GM19240 (cell line): ENCODE results near the gene RASL12.
A peak's percentile ranks its signal among the peaks of the same experiment; 100 is the strongest.
"Not testable (repeated sequence)": the region's sequence is repeated elsewhere in the genome, so short reads cannot be mapped to it uniquely, and the experiment has no call there.

ENCODE experiments used
- DNase-seq: peaks from one replicate; pipeline ENCODE4 v3.0.0; 2011; ENCODE audit warnings: low spot score; ENCODE audit not compliant: insufficient read length

RASL12 gene

DNA sequence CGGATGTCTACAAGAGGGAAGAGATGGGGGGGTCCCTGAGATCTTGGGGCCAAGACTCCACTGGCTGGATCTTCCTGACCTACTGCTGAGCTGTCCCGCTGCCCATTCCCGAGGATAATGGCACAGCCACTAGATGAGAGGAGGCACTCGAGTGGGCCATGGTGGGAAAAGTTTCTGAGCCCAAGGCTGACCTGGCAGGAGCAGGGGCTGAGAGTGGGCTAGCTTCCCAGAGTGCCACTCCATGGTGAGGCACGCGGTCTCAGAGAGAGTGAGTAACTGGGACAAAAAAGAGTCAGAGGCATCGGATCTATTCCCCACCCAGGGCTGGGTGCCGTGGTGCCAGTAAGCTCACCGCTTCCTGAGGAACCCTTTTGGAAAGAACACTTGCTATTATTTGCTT, 11.7 kb downstream of the RASL12 start:
- DNase-seq = no peak

DNA sequence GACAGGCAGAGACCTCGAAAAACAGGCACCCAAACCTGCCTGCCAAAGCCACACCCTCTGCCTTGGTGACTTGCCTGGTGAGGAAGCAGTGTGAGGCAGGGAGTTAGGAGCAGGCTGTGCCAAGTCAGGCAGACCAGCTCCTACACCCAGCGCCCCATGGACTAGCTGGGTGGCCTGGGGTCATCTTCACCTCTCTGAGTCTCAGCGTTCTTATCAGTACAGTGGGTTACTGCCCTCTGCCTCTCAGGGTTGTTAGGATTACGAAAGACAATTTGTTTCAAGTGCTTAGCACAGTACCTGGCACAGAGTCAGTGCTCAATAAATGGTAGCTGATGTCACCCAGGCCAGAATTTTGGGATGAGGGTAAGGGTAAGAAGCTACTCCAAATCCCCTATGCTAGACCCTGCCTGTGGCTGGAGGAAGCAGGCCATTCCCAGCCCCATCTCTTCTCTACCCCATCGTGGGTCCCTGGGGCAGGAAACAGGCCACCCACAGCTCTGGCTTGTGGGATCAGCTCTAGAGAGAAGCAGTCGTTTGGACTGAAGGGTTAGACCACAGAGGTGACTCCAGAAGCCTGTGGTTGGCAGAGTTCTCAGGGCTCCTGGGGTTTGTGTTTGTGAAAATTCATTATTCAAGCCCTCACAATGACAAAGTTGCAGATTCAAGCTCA, 12.5 kb downstream of the RASL12 start:
- no peak for DNase-seq

DNA sequence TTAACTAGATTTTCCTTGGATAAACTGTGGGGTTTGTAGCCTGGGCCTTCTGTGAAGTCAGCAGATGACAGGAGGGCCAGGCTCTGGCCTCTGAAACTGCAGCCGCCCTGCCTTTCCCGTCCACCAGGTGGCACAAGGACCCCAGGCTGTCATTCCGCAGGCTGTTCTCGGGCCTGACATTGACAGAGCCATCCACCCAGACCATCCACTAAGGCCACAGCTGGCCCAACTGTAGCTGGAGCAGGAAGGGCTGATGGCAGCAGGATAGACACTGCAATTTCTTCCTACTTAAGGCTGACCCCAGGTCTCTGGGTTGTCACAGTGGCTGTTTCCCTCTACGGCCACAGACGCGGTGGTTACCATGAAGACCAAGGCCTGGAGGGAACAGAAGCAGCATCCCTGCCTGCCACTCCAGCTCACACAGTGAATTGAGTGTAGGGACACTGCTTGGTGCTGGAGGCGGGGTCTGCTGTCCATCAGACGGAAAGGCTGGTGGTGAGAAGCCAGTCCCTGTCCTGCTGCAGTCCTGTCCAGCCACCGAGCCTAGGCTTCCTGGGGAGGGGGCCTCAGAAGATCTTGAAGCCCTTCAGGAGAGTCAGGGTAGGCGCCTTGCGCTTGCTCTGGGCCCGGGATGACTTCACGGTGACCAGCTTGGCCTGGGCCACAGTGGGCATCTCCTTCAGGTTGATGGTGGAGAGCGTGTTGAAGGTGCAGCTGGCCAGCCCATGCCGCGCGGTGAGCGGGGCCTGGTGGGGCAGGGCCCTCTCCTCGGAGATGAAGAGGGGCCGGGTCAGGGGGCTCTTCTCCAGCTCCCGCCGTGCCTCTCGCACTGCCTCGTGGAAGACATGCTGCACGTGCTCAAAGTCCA, 13.2 kb downstream of the RASL12 start:
- peak; percentile 76 for DNase-seq

DNA sequence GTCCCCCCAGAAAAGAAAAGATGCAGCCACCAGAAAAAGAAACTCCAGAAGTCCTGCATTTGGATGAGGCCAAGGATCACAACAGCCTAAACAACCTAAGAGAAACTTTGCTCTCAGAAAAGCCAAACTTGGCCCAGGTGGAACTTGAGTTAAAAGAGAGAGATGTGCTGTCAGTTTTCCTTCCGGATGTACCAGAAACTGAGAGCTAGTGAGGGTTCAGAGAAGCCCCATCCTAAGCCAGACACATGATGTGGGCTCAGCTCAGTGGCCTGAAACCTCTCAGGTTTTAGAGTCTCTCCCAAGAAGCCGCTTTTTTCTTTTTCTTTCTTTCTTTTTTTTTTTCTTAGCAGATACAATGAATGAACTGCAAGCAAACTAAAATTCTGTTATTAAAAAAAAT, 14.8 kb downstream of the RASL12 start:
- DNase-seq = no peak

DNA sequence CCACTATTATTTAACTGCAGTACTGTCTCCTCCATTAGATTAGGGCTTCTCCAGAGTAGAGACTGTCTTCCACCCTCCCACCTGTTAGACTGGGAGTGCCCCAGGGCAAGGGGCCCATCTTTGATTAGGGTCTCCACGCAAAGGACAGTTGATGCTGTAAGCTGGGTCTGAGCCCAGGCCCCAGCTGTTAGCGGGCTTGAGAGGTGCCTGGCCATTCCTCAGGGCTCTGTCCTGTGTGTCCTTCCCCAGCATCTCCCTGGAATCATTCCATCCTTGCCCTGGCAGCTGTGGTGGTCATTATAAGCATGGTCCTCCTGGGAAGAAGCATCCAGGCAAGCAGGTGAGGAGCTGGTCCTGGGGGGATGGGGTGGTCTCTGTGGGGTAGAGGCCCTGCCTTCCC, 16.5 kb downstream of the RASL12 start:
- DNase-seq = no peak

DNA sequence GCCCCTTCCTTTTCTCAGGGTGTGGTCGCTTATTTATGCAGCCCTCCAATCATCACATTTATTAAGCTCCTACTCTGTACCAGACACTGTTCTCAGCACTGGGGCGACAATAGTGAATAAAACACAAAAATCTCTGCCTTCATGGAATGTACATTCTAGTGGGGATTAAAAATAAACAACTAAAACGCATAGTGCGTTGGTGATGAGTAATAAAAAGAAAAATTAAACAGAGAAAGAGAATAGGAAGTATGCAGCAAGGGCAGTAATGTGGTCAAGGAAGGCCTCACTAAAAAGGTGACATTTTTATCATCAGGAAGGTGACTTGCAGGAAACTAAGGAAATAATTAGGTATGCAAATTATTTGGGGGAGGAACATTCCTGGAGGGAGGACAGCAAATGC, 17.5 kb downstream of the RASL12 start:
- no peak for DNase-seq

DNA sequence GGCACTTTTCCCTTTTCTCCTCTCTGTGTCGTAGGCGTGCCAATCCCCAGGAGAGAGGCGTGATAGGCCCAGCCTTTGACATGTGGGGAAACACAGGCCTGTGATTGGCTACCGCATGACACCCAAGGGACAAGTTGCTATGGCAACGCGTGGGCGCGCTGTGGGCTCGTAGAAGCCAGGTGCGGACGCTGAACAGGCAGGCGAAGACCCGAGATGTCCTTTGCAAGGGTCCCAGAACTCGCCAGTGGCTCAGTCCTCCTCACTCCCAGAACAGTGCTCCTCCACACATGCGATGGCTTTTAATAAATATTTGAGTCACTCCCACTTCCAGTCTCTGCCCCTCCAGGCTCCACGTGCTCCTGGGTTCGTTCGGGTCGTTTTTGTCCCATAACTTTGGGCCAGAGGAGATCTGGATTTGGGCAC, 18.4 kb downstream of the RASL12 start:
- DNase-seq = peak; percentile 98

DNA sequence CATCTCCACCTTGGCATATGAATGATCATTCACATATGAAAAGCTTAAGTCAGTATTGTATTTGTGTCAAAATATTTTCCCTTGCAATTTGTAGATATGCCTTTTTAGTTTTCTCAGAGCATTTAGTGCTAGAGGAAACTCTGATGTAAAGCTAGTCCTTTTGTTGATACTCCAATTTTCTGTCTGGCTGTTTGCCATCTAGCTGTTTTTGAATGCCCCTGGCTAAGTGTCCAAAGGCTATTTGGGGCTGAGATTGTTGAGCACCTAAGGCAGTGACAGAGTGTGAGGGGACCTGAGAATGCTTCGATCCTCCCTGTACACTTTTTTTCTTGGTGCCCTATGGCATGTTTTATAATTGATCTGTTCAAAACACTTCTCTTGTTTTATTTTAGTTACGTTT, 19.6 kb downstream of the RASL12 start:
- no peak for DNase-seq

DNA sequence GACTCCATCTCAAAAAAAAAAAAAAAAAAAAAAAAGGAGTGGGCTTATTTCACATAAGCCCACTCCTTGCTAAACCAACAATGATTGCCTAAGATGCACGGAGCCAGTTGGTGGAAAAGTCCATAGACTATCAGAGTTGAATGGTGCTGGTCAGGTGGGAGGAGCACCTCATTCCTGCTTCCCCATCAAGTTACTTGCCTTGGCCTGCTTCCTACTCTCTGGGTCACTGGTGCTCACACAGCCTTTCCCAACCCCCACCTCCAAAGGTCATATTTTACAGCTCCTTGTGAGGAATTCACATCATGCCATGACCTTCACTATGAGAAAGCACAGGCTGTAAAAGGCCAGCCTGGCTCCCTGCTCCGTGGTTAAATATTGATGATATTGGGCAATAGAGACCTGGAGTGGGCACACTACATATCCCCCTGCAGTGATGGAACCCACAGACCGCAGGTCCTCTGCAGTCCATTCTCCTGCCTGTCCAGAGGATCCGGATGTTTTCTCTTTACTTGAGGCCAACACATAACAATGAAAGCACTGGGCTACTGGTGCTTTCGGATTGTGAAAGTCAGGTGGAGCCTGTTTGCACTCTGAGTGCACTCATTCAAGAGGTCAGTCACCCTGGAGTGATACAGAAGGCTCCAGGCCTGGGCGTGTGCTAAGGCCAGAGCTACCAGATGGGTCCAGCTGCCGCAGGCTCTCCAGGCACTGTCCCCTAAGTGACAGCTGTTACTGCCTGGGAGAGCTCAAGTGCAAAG, 22.9 kb downstream of the RASL12 start, which contains the start of gene SLC51B:
TSS of gene SLC51B (plus strand) at position 664 of the 758 bp plus-strand sequence. CDS start 4,618 bp downstream, outside the sequence.
- DNase-seq = no peak

DNA sequence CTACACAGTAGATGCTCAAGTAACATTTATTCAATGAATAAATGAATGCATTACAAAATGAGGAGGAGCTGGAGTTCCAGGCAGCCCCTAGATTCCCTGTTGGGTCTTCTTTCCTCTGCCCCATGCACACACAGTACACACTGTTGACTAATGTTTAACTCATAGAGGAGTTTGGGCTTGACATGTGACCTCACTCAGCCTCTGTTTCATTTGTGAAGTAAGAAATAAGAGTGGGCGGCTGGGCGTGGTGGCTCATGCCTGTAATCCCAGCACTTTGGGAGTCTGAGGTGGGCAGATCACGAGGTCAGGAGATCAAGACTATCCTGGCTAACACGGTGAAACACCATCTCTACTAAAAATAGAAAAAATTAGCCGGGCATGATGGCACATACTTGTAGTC, 23.6 kb downstream of the RASL12 start:
- not testable (repeated sequence) for DNase-seq

DNA sequence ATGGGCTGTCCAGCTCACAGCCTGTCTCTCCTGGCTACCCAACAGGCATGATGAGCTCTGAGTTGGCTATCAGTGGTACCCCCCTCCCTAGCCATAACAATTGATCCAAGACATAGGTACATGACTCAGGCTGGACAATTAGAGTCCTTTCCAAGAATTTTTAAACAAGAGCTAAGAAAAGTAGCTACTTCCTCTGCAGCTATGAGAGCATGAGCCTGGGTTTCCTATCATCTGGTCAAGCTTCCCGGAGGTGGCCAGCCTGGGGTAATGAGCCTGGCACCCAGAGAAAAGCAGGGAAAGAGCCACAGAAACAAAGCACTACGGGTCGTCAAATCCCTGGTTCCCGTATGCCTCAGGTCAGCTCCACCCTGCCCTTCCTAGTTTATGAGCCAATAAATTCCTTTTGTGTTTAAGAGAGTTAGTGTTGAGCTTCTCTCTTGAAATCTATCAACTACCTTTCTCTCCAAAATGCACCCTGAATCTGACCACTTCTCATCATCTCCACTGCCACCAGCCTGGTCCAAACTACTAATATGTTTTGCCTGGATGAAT, 24.9 kb downstream of the RASL12 start:
- no peak for DNase-seq

DNA sequence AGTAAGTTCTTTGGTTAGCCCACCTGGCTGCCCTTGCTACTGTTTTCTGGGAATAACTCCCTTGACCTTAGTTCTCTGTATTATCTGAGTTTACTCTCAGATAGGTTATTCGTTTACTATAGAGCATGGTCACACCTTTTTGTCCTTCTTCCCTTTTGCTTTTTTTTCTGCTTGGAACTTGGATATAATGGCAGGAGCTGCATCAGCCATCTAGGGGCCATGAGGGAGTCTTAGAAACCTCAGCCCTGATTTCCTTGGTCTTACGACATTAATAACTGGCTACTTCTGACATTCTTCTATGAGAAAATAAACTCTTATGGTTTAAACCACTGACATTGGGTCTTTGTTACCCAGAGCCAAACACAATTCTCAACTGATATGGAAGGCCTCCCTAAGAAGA, 26.0 kb downstream of the RASL12 start:
- DNase-seq = no peak

DNA sequence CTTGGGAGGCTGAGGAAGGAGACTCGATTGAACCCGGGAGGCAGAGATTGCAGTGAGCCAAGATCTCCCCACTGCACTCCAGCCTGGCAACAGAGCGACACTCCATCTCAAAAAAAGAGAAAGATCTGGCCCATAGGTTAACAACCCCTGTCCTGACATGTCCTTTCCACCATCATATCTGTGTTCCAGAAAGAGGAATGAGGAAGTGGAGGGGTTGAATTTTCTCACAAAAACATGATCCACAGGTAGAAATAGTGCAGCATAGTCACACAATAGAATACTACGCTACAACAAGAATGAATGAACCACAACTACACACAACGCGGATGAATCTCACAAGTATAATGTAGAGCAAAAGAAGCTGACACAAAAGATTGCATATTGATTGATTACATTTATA, 27.3 kb downstream of the RASL12 start:
- no peak for DNase-seq

DNA sequence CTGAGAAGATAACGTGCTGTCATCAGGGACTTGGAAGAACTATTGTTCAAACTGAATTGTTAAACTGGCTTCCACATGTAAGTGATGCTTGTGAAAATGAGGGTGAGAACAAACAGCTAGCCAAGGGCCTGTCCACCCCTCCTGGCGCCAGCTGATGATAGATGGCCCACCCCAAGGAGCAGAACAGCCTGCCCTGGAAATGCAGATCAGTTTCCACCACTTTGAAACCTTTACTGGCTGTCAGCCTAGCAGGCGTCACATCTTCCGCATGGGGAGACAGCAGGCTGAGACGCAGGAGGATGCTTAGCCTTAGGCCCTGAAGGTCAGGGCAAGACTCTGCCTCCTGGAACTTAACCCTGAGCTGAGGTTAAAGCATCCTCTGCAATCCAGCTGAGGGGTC, 29.0 kb downstream of the RASL12 start:
- no peak for DNase-seq

DNA sequence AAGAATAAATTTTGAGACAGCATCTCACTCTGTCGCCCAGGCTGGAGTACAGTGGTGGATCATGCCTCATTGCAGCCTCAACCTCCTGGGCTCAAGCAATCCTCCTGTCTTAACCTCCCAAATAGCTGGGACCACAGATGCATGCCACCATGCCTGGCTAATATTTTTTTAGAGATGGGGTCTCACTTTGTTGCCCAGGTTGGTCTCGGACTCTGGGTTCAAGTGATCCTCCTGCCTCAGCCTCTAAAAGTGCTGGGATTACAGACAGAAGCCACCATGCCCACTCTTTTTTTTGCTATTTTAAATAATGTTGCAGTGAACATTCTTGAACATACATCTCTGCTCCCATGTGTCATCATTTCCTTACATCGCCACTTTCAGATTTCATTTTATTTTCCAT, 29.4 kb downstream of the RASL12 start:
- no peak for DNase-seq

DNA sequence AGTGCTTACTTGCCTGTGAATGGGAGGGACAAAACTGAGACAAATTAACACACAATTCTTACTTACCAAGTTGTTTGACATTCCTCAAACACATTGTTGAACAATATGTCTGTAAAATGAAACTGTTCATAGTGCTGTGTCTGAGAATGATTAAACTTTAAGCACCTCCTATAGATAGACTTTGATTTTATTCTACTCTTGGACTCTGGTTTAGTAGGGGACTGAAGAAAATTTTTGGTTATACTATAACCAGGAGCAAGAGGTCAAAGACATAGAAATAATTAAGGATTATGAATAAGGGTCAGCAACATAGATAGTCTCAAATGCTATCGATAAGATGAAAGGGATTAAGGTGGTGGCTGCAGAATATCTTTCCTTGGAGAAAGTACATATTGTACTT, 30.5 kb downstream of the RASL12 start:
- no peak for DNase-seq

DNA sequence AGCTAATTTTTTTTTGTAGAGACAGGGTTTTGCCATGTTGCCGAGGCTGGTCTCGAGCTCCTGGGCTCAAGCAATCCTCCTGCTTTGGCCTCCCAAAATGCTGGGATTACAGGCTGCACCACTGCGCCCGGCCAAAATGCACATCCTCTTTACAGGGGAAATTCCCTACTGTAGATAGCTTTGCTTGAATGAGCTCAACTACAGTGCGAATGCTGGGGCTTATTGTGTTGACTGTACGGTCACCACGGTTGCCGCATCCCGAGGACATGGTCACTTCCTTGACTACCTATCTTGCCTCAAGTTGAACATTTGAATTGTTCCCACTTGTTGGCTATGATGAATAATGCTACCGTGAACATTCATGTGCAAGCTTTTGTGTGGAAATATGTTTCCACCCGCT, 33.1 kb downstream of the RASL12 start:
- no peak for DNase-seq

DNA sequence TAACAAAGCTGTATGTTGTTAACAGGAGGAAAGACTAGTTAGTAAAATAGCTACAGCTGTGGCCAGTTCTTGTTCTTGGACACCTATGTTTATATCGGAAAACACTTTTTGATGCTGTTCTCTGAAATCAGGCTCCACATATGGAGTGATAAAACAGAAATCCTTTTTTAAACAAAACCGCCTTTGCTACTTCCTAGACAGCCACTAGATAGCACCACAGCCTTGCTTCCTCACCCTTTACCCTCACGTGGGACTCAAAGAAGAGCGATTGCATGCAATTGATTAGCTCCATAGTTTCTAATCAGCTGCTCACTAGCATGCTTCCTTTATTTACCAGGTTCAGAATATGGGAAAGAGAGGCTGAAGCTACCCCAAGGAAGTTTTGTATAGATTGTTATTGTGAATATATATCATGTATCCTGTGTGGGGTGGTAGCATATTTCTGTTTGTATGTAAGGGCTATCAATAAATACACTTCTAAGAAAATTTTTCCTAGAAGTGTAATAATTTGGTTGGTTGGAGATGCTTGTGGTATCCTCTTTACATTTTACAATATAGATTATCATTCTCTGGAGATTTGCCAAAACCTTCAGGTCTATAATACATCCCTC, 34.0 kb downstream of the RASL12 start:
- no peak for DNase-seq

DNA sequence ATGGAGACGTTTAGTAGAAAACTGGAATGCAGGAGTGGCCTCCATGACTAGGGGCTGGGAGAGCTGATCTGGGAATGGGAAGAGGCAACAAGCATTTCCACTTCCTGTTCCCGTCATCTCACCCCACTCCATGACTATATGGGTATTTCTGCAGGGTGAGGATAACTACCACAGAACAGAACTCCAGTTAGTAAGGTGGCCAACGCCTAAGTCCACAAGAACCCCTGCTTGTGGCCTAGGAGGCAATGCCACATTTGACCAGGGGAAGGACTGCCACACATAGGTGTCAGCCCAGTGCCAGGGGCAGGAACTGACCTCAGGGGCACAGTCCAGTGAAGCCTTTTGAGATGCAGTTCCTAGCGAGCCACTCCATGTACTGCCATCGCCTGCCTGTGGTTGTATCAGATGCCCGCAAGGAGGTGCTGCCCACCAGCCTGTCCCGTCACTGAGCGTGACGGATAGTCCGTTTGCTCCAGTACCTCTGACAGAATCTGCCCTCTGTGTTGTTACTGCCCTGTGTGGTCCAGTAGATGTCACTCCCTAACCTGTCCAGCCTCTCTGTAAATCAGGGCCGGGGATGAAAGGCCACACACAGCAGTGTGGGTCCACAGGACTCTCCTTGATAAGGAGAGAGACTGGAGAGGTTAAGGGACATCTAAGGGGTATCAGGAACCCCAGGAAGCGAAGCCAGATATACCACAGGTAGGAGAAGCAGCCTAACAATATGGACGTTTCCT, 34.8 kb downstream of the RASL12 start:
- DNase-seq = no peak

DNA sequence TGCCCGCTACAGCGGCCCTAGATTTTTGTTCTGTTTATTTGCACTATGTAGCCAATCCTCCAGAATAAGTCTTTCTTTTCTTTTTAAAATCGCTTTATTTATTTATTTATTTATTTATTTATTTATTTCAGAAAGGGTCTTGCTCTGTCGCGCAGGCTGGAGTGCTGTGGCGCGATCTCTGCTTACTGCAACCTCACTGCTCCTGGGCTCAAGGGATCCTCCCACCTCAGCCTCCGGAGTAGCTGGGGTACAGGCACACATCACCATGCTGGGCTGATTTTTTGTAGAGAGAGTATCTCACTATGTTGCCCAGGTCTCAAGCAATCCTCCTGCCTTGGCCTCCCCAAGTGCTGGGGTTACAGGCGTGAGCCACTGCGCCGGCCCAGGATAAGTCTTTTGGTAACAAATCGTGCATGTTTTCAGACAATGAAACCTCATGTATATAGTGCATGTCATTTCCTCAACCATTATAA, 38.0 kb downstream of the RASL12 start:
- no peak for DNase-seq
